ENCODE measurements around the gene ACER2.

GRCh38 chr9:19492775-19493173 is 84.0 kb downstream of the ACER2 start:
- no peak for TF ChIP-seq EZH2 (IDR thresholded peaks at IDR 0.05; ENCODE audit: low read length, missing control alignments)
- TF ChIP-seq CTCF (conservative IDR thresholded peaks at IDR 0.05 in 1 of 2, IDR thresholded peaks at IDR 0.05 in 1 of 2; ENCODE audit: low read depth in 1 of 2, low read length in 2 of 2), result no peak

Data from fibroblast of lung (primary cell).